Activated naive CD8-positive, alpha-beta T cell treated with anti-CD3 and anti-CD28 coated beads, Interleukin-2, amount 10 ng/mL, durations not matched to agents 7 days and 5 days (primary cell): ENCODE measurements around the gene ABCA2. TPM values are rescaled to one million over a fixed set of nuclear protein-coding genes. Genes with fewer than 3 reads are reported as not detected.
"Not testable (repeated sequence)": the region's sequence is repeated elsewhere in the genome, so short reads cannot be mapped to it uniquely, and the experiment has no call there.

Experiments used
- ATAC-seq: fragments of 150-1000 bp; cut with Tn5 transposase; one replicate; pipeline ENCODE4 v1.10.0; 2021; ENCODE audit warnings: low read depth, moderate library complexity
- POLR2A ChIA-PET: fragments of 350-600 bp; sonication (Branson Sonifier 250); formaldehyde crosslinking; loops from one replicate; lab custom pipeline; 2021; ENCODE audit warnings: antibody characterized with exemption; lab: Charles Lee
- DNase-seq: peaks from one replicate; pipeline ENCODE4 v3.0.0; 2021
- H3K27ac Mint-ChIP-seq: one replicate; pipeline ENCODE4 v1.8.0; 2022; ENCODE audit warnings: mild to moderate bottlenecking, mixed read lengths
- H3K27me3 Mint-ChIP-seq: one replicate; pipeline ENCODE4 v1.8.0; 2022; ENCODE audit warnings: mild to moderate bottlenecking, moderate library complexity, mixed read lengths
- H3K36me3 Mint-ChIP-seq: one replicate; pipeline ENCODE4 v1.8.0; 2021; ENCODE audit warnings: mild to moderate bottlenecking, mixed read lengths
- H3K4me1 Mint-ChIP-seq: one replicate; pipeline ENCODE4 v1.8.0; 2021; ENCODE audit warnings: mixed read lengths
- H3K4me3 Mint-ChIP-seq: one replicate; pipeline ENCODE4 v1.8.0; 2022; ENCODE audit warnings: mild to moderate bottlenecking, moderate library complexity, mixed read lengths
- H3K9me3 Mint-ChIP-seq: one replicate; pipeline ENCODE4 v1.8.0; 2021; ENCODE audit warnings: mixed read lengths
- total RNA-seq, 2 experiments: library from RNA; stranded (reverse); gene quantifications; one replicate each; pipeline ENCODE4 v1.2.3, GENCODE V29; 2021

The ABCA2 gene
- total RNA-seq, 2 experiments from 2014 or later = 67.1 to 74.5 TPM

- Mint-ChIP-seq H3K27me3 (no peaks in the 10 kb centered on the region), H3K4me1 (peaks cover 5% of the 10 kb centered on the region), H3K4me3 (no peak overlapping the region), H3K9me3 (no peaks in the 10 kb centered on the region), H3K27ac (no peak overlapping the region), H3K36me3 (no peaks in the 10 kb centered on the region)
- no peak for DNase-seq
- POLR2A ChIA-PET = interaction anchor here (0.9 kb wide), 1 partner anchor 10 kb away, joined by 3 read pairs; no protein-coding TSS in a partner anchor
- ATAC-seq = no peak
These were observed 17.9 kb downstream of the ABCA2 start for GRCh38 chr9:137009938-137010732.

GRCh38 chr9:137009217-137009616 is 18.8 kb downstream of the ABCA2 start:
- Mint-ChIP-seq H3K4me1 (peaks cover 5% of the 10 kb centered on the region), H3K36me3 (no peaks in the 10 kb centered on the region), H3K4me3 (no peak overlapping the region), H3K9me3 (no peaks in the 10 kb centered on the region), H3K27ac (no peak overlapping the region), H3K27me3 (peaks cover 2% of the 10 kb centered on the region)
- ATAC-seq = no peak
- POLR2A ChIA-PET = interaction anchor here (0.9 kb wide), 1 partner anchor 9 kb away, joined by 3 read pairs; no protein-coding TSS in a partner anchor
- DNase-seq = no peak

GRCh38 chr9:137008312-137008711 is 19.7 kb downstream of the ABCA2 start:
- DNase-seq (no peak), ATAC-seq (no peak)
- Mint-ChIP-seq H3K9me3 (no peaks in the 10 kb centered on the region), H3K4me3 (no peak overlapping the region), H3K4me1 (peaks cover 5% of the 10 kb centered on the region), H3K27ac (no peak overlapping the region), H3K36me3 (no peaks in the 10 kb centered on the region), H3K27me3 (peaks cover 2% of the 10 kb centered on the region)
- POLR2A ChIA-PET = no interaction called here

DNA sequence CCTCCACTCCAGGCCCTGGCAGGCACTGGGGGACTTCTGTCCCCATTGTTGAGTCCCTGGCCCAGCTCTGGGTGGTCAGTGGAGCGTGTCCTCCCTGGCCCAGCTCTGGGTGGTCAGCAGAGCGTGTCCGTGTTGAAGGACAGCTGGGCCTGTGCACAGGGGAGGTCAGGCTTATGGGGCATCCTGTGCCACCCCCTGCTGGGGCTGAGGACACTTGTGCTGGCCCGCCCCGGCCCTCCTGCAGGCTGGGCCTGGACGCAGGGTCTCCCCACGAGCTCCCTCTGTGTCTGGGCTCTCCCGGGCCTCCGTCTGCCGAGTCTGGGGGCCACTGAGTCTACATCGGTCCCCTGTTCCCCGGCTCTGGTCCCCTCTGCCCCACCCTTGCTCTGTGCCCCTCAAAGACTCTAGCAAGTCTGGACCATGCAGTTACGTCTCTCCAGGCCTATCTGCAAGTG is 20.2 kb downstream of the ABCA2 start:
- Mint-ChIP-seq H3K27me3 (peaks cover 2% of the 10 kb centered on the region), H3K36me3 (no peaks in the 10 kb centered on the region), H3K27ac (no peak overlapping the region), H3K4me3 (no peak overlapping the region), H3K9me3 (no peaks in the 10 kb centered on the region), H3K4me1 (peaks cover 5% of the 10 kb centered on the region)
- ATAC-seq = no peak
- no peak for DNase-seq
- POLR2A ChIA-PET = no interaction called here

GRCh38 chr9:137007108-137007815 is 20.8 kb downstream of the ABCA2 start:
- ATAC-seq (no peak), DNase-seq (no peak)
- H3K36me3 Mint-ChIP-seq = no peaks in the 10 kb centered on the region
- H3K4me3 Mint-ChIP-seq = no peak overlapping the region
- no peaks in the 10 kb centered on the region for H3K9me3 Mint-ChIP-seq
- POLR2A ChIA-PET = no interaction called here
- H3K4me1 Mint-ChIP-seq = peaks cover 5% of the 10 kb centered on the region
- no peak overlapping the region for H3K27ac Mint-ChIP-seq
- H3K27me3 Mint-ChIP-seq = peaks cover 6% of the 10 kb centered on the region

DNA sequence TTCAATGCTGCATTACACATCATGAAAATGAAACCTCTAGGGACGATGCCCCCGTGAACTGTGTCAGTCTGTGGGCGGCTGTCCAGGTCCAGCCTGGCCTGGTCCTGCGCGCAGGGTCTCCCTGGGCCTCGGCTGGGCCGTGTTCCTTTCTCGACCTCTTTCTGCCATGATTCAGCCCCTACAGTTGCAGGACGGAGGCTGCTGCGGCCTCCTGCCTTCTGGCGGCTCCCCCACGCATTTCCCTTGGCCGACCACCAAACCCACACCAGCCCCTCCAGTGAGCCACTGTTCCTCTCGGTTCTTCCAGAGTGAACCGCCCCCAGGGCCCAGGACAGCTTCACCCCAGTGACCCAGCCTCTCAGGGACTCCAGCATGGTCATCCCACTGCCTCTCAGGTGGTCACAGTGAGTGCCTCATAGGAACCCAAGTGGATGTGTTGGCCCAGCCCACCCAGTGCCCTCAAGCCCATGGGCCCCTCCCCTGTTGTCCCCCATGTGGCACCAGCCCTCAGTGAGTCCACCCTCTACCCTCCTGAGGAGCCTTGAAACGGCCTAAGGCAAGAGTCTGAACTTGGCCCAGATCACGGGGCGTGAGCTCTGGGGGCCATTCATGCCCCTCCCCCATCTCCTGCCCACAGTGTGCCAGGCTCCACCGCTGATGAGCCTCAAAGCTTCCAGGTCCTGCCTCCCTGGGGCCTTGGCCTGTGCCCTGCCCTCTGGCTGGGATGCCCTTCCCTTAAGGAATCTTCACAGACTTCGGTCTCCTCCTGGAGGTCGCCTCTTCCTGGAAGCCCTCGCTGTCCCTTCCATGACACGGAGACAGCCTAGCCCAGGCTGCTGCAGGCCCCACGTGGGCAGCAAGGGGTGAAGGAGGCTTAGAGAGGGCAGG is 21.7 kb downstream of the ABCA2 start:
- H3K4me1 Mint-ChIP-seq = peaks cover 5% of the 10 kb centered on the region
- no peak for DNase-seq
- POLR2A ChIA-PET = interaction anchor here (1.5 kb wide), 1 partner anchor 29 kb away, joined by 3 read pairs; no protein-coding TSS in a partner anchor
- no peaks in the 10 kb centered on the region for H3K36me3 Mint-ChIP-seq
- no peaks in the 10 kb centered on the region for H3K9me3 Mint-ChIP-seq
- H3K27me3 Mint-ChIP-seq = peaks cover 10% of the 10 kb centered on the region
- no peak overlapping the region for H3K4me3 Mint-ChIP-seq
- no peak overlapping the region for H3K27ac Mint-ChIP-seq
- ATAC-seq = no peak

GRCh38 chr9:137004285-137004684 is 23.8 kb downstream of the ABCA2 start:
- not testable (repeated sequence) for ATAC-seq, H3K9me3 Mint-ChIP-seq, H3K4me3 Mint-ChIP-seq, DNase-seq, H3K36me3 Mint-ChIP-seq, H3K27ac Mint-ChIP-seq
- POLR2A ChIA-PET = interaction anchor here (1.5 kb wide), 1 partner anchor 31 kb away, joined by 3 read pairs; no protein-coding TSS in a partner anchor
- Mint-ChIP-seq H3K4me1 (peaks cover 15% of the 10 kb centered on the region), H3K27me3 (peaks cover 12% of the 10 kb centered on the region)

- POLR2A ChIA-PET = no interaction called here
- DNase-seq = no peak
- H3K36me3 Mint-ChIP-seq = no peaks in the 10 kb centered on the region
- H3K27ac Mint-ChIP-seq = no peak overlapping the region
- peaks cover 27% of the 10 kb centered on the region for H3K4me1 Mint-ChIP-seq
- H3K27me3 Mint-ChIP-seq = peaks cover 12% of the 10 kb centered on the region
- ATAC-seq = no peak
- H3K9me3 Mint-ChIP-seq = no peaks in the 10 kb centered on the region
- no peak overlapping the region for H3K4me3 Mint-ChIP-seq
These were observed 25.4 kb downstream of the ABCA2 start for GRCh38 chr9:137002646-137003041.

- Mint-ChIP-seq H3K9me3 (no peaks in the 10 kb centered on the region), H3K4me3 (no peak overlapping the region), H3K27me3 (peaks cover 12% of the 10 kb centered on the region), H3K36me3 (no peaks in the 10 kb centered on the region), H3K4me1 (peaks cover 29% of the 10 kb centered on the region), H3K27ac (no peak overlapping the region)
- ATAC-seq = no peak
- POLR2A ChIA-PET = no interaction called here
- DNase-seq = no peak
These were observed 26.0 kb downstream of the ABCA2 start for GRCh38 chr9:137001857-137002645.

DNA sequence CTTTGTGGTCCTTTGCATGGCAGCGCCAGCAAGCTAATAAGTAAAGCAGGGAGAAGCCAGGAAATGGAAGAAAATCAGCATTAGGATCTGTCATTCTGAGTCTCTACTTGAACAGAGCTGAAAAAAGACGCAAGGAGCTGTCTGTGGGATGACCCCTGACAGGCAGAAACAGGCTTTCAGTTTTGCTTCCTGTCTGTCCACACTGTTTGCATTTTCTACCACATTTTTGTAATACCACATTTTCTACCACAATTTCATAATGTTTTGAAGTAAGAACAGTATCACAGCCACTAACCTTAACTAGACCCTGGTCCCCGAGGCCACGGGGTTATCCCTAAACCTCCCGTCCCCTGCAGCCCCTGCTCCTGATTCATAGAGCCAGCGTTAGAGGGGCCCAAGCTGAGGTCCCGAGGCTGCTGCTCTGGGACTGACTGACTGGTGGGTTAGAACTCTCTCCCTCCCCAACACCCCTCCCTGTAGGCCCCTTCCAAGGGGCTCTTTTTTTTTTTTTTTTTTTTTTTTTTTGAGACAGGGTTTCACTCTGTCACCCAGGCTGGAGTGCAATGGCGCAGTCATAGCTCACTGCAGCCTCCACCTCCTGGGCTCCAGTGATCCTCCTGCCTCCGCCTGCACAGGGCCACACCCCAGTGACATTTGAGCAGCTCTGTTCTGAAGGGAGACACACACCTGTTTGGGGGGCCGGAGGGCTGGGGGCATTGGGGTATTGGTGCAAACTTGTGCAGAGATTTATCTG is 27.7 kb downstream of the ABCA2 start:
- ATAC-seq (peak; percentile 59), DNase-seq (peak; percentile 58)
- H3K4me3 Mint-ChIP-seq = peak overlapping the region; percentile 65
- H3K4me1 Mint-ChIP-seq = peaks cover 28% of the 10 kb centered on the region
- H3K9me3 Mint-ChIP-seq = no peaks in the 10 kb centered on the region
- POLR2A ChIA-PET = interaction anchor here (0.6 to 1.8 kb wide), 10 partner anchors 8 to 646 kb away, joined by 3 to 11 read pairs (median 4); partner anchors contain the start of gene PAXX
- no peaks in the 10 kb centered on the region for H3K36me3 Mint-ChIP-seq
- H3K27me3 Mint-ChIP-seq = peaks cover 12% of the 10 kb centered on the region
- peak overlapping the region; percentile 82 for H3K27ac Mint-ChIP-seq

DNA sequence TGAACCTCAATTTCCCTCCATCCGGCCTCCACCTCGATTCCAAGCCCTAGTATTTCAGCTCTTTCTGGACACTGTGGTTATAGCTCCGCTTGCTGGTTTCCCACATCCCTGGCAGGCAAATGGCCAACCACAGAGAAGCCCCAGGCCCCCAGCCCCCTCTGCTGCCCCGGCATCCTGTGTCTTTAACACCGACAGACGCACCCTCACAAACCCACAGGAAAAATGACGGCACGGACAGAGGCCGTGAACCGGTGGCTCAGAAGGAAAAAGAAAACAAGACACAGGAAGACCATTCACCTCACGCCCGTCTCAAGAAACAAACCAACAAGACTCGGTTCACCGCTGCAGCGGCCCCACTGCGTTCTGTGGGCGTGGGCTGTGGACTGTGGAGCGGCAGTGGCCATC is 30.2 kb downstream of the ABCA2 start:
- peaks cover 10% of the 10 kb centered on the region for H3K27me3 Mint-ChIP-seq
- no peaks in the 10 kb centered on the region for H3K9me3 Mint-ChIP-seq
- POLR2A ChIA-PET = interaction anchor here (1.1 kb wide), 1 partner anchor 50 kb away, joined by 3 read pairs; no protein-coding TSS in a partner anchor
- ATAC-seq (peak; percentile 7), DNase-seq (peak; percentile 58)
- peak overlapping the region; percentile 70 for H3K4me3 Mint-ChIP-seq
- peaks cover 2% of the 10 kb centered on the region for H3K36me3 Mint-ChIP-seq
- H3K4me1 Mint-ChIP-seq = peaks cover 33% of the 10 kb centered on the region
- peak overlapping the region; percentile 82 for H3K27ac Mint-ChIP-seq
